Spleen (tissue), 11 donors: ENCODE measurements around the gene LNX1. TPM values are rescaled to one million over a fixed set of nuclear protein-coding genes. Genes with fewer than 3 reads are reported as not detected.

Source experiments
- DNase-seq: peaks from one replicate; pipeline ENCODE4 v3.0.0-alpha.2; 2020
- H3K27ac ChIP-seq, 8 donors: fragments of 200-600 bp; sonication (generic) in 7 of 8; 1 replicate in 4 of 8; 2 replicates in 4 of 8; pipeline versions ENCODE4 v1.5.0 to v1.8.0; 2016 to 2021; ENCODE audit warnings: inconsistent platforms in 4 of 8, mild to moderate bottlenecking in 4 of 8, moderate library complexity in 1 of 8
- H3K27me3 ChIP-seq, 7 donors: fragments of 200-600 bp; sonication (generic) in 6 of 7; replicated peaks in 1 of 7; 1 replicate in 4 of 7; 2 replicates in 3 of 7; pipeline versions ENCODE4 v1.5.0 to v1.8.0; 2016 to 2021; ENCODE audit warnings: inconsistent platforms in 3 of 7, mild to moderate bottlenecking in 1 of 7
- H3K36me3 ChIP-seq, 6 donors: fragments of 200-600 bp; sonication (generic) in 5 of 6; 1 replicate in 4 of 6; 2 replicates in 2 of 6; pipeline versions ENCODE4 v1.5.0 to v1.8.0; 2016 to 2021; ENCODE audit warnings: inconsistent platforms in 2 of 6
- H3K4me1 ChIP-seq, 6 donors: fragments of 200-600 bp; sonication (generic) in 5 of 6; 1 replicate in 3 of 6; 2 replicates in 3 of 6; pipeline versions ENCODE4 v1.5.0 to v1.8.0; 2016 to 2021; ENCODE audit warnings: inconsistent platforms in 3 of 6
- H3K4me3 ChIP-seq, 8 donors: fragments of 200-600 bp; sonication (generic) in 7 of 8; 1 replicate in 4 of 8; 2 replicates in 4 of 8; pipeline versions ENCODE4 v1.5.0 to v1.8.0; 2016 to 2021; ENCODE audit warnings: inconsistent platforms in 4 of 8, mild to moderate bottlenecking in 4 of 8, moderate library complexity in 2 of 8
- H3K9me3 ChIP-seq, 8 donors: fragments of 200-600 bp; sonication (generic) in 7 of 8; 1 replicate in 4 of 8; 2 replicates in 4 of 8; pipeline versions ENCODE4 v1.5.0 to v1.8.0; 2016 to 2021; ENCODE audit warnings: inconsistent platforms in 4 of 8
- CTCF ChIP-seq, 11 experiments: fragments of 200-600 bp in 7 of 11; fragments of 450-650 bp in 4 of 11; sonication (generic) in 4 of 11; IDR thresholded peaks in 8 of 11; conservative IDR thresholded peaks in 3 of 11; 1 replicate in 7 of 11; 2 replicates in 4 of 11; pipeline versions ENCODE4 v1.4.0 to v1.8.0; 2016 to 2021; ENCODE audit warnings: antibody characterized with exemption in 11 of 11, inconsistent platforms in 4 of 11, mild to moderate bottlenecking in 1 of 11
- POLR2A ChIP-seq, 3 donors: fragments of 450-650 bp; IDR thresholded peaks; one replicate each; pipeline ENCODE4 v1.5.1; 2017; ENCODE audit warnings: antibody characterized with exemption in 3 of 3, mild to moderate bottlenecking in 1 of 3
- POLR2AphosphoS5 ChIP-seq, 3 donors: sonication (generic); formaldehyde crosslinking; IDR thresholded peaks; one replicate each; pipeline ENCODE4 v1.5.1; 2017; ENCODE audit warnings: antibody characterized with exemption in 3 of 3
- WGBS, 5 donors: extraction: QIAGEN DNeasy Blood & Tissue Kit in 3 of 5; methylation state at CpG; one replicate each; pipeline versions ENCODE4 v1.1.5 to v1.1.7; 2013 to 2018; 5-methylcytosine and 5-hydroxymethylcytosine counted together
- intact Hi-C: fragments of 100-400 bp; cut with DNase I; formaldehyde crosslinking; loops from one replicate; pipeline ENCODE4 v1.15.0; 2023; ENCODE audit warnings: low total_unique reads
- polyA plus RNA-seq, 3 donors: library from polyadenylated mRNA; stranded (reverse); fragments of 200-250 nt; gene quantifications; one replicate each; pipeline ENCODE4 v1.2.1, GENCODE V29; 2013
- total RNA-seq, 7 donors: library from RNA; depleted of rRNA in 3 of 7; stranded (reverse); fragments of >200 nt in 3 of 7; fragmentation: NEBNext Ultra II Directional in 4 of 7; extraction: Animal tissue kit (Norgen Biotek cat#: 25700) in 4 of 7; gene quantifications; one replicate each; pipeline versions ENCODE4 v1.1.0 to v1.2.1, GENCODE V29; 2016 to 2021
- donor health status: healthy with polysubstance abuse.
- donor health status: DM: no; HTN: no; CAD: no; lungs with moderate emphysema.
- donor health status: DM: no; HTN: no; CAD: no.
- donor health status: Bipolar disorder and iron deficiency.
- donor health status: healthy.
- donor health status: DM: no; HTN: no; CAD: no.
- donor health status: DM: yes; HTN: yes; CAD: no.

Gene LNX1
- total and polyA plus RNA-seq, 10 donors = 0.08 to 0.20 (median 0.13) TPM; not detected in 5

DNA sequence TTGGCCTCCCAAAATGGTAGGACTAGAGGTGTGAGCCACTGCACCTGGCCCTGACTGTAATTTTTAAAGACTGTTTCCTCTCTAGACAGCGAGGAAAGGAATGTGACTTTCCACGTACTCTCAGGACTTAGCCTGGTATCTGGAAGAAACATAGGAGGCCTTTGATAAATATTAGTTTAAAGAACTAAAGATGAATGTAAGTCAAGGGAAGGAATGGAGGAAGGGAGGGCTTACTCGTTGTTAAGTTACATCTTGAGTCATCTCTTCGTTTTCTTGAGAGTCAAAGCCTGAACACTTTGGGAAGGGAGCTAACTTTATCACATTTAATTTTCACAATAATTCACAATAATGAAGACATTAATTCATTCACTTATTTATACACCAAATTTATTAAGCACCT lies 7.2 kb upstream of the LNX1 start:
- TF ChIP-seq POLR2AphosphoS5 (IDR thresholded peaks at IDR 0.05) = no peak
- TF ChIP-seq CTCF (IDR thresholded peaks at IDR 0.05 in 8 of 11, conservative IDR thresholded peaks at IDR 0.05 in 3 of 11) = no peak
- no peak for TF ChIP-seq POLR2A (IDR thresholded peaks at IDR 0.05)
- Histone ChIP-seq H3K4me1 (no peaks in the 10 kb centered on the region), H3K4me3 (no peak overlapping the region), H3K27me3 (peaks cover 0 to 4% (median 0%) of the 10 kb centered on the region in 7 donors), H3K36me3 (no peaks in the 10 kb centered on the region), H3K9me3 (no peaks in the 10 kb centered on the region), H3K27ac (no peak overlapping the region)
- DNase-seq = no peak
- WGBS, 5 donors = 76 to 92% (median 87%) methylated on average over 4 of the region's 4 CpGs
- intact Hi-C loops = no loop called here

- H3K36me3 ChIP-seq = no peaks in the 10 kb centered on the region
- intact Hi-C loops = no loop called here
- no peak for DNase-seq
- H3K27ac ChIP-seq = no peak overlapping the region
- H3K4me3 ChIP-seq = no peak overlapping the region
- H3K9me3 ChIP-seq = no peaks in the 10 kb centered on the region
- peaks cover 0 to 13% (median 2%) of the 10 kb centered on the region in 6 donors for H3K4me1 ChIP-seq
- TF ChIP-seq POLR2A (IDR thresholded peaks at IDR 0.05) (no peak), CTCF (IDR thresholded peaks at IDR 0.05 in 8 of 11, conservative IDR thresholded peaks at IDR 0.05 in 3 of 11) (no peak), POLR2AphosphoS5 (IDR thresholded peaks at IDR 0.05) (no peak)
- H3K27me3 ChIP-seq = peaks cover 0 to 14% (median 2%) of the 10 kb centered on the region in 7 donors
- 78 to 94% (median 84%) methylated on average over 3 of the region's 3 CpGs for WGBS, 5 donors
These were observed 5.6 kb upstream of the LNX1 start for GRCh38 chr4:53596901-53597300.

- TF ChIP-seq POLR2AphosphoS5 (IDR thresholded peaks at IDR 0.05) = no peak
- Histone ChIP-seq H3K4me1 (peaks cover 0 to 20% (median 5%) of the 10 kb centered on the region in 6 donors), H3K4me3 (no peak overlapping the region), H3K9me3 (no peaks in the 10 kb centered on the region), H3K27ac (no peak overlapping the region), H3K27me3 (peaks cover 0 to 24% (median 0%) of the 10 kb centered on the region in 7 donors), H3K36me3 (no peaks in the 10 kb centered on the region)
- 70 to 86% (median 85%) methylated on average over 2 of the region's 2 CpGs for WGBS, 5 donors
- DNase-seq = no peak
- intact Hi-C loops = no loop called here
These were observed 4.5 kb upstream of the LNX1 start for GRCh38 chr4:53595834-53596233.

GRCh38 chr4:53595204-53595603 lies 3.9 kb upstream of the LNX1 start:
- Histone ChIP-seq H3K4me1 (peaks cover 0 to 20% (median 5%) of the 10 kb centered on the region in 6 donors), H3K9me3 (no peaks in the 10 kb centered on the region), H3K36me3 (no peaks in the 10 kb centered on the region), H3K27me3 (peaks cover 0 to 24% (median 0%) of the 10 kb centered on the region in 7 donors), H3K4me3 (no peak overlapping the region), H3K27ac (no peak overlapping the region)
- DNase-seq = no peak
- TF ChIP-seq CTCF (IDR thresholded peaks at IDR 0.05 in 8 of 11, conservative IDR thresholded peaks at IDR 0.05 in 3 of 11) (no peak), POLR2AphosphoS5 (IDR thresholded peaks at IDR 0.05) (no peak), POLR2A (IDR thresholded peaks at IDR 0.05) (no peak)
- intact Hi-C loops = no loop called here
- WGBS, 5 donors = 74 to 91% (median 85%) methylated on average over 3 of the region's 3 CpGs

- H3K9me3 ChIP-seq = no peaks in the 10 kb centered on the region
- intact Hi-C loops = no loop called here
- WGBS, 5 donors = 61 to 98% (median 94%) methylated on average over 2 of the region's 2 CpGs
- DNase-seq = no peak
- H3K27me3 ChIP-seq = peaks cover 0 to 24% (median 0%) of the 10 kb centered on the region in 7 donors
- no peak overlapping the region for H3K4me3 ChIP-seq
- no peak overlapping the region for H3K27ac ChIP-seq
- no peak for TF ChIP-seq POLR2AphosphoS5 (IDR thresholded peaks at IDR 0.05)
- no peak for TF ChIP-seq POLR2A (IDR thresholded peaks at IDR 0.05)
- TF ChIP-seq CTCF (IDR thresholded peaks at IDR 0.05 in 8 of 11, conservative IDR thresholded peaks at IDR 0.05 in 3 of 11) = no peak
- H3K36me3 ChIP-seq = no peaks in the 10 kb centered on the region
- peaks cover 0 to 20% (median 5%) of the 10 kb centered on the region in 6 donors for H3K4me1 ChIP-seq
These were observed 2.5 kb upstream of the LNX1 start for GRCh38 chr4:53593765-53594164.
